GM18907 (cell line): ENCODE results near the gene LRRC4.
A peak's percentile ranks its signal among the peaks of the same experiment; 100 is the strongest.

Experiments used
- ATAC-seq: cut with Tn5 transposase; IDR thresholded peaks from one replicate; pipeline ENCODE4 v1.9.1; 2021; ENCODE audit warnings: mild to moderate bottlenecking, moderate library complexity; ENCODE audit not compliant: unreplicated experiment

The LRRC4 gene

GRCh38 chr7:128008141-128008540, 23.1 kb downstream of the LRRC4 start:
- no peak for ATAC-seq

- ATAC-seq, result no peak
Observed at GRCh38 chr7:128007303-128007680, 23.9 kb downstream of the LRRC4 start.

DNA sequence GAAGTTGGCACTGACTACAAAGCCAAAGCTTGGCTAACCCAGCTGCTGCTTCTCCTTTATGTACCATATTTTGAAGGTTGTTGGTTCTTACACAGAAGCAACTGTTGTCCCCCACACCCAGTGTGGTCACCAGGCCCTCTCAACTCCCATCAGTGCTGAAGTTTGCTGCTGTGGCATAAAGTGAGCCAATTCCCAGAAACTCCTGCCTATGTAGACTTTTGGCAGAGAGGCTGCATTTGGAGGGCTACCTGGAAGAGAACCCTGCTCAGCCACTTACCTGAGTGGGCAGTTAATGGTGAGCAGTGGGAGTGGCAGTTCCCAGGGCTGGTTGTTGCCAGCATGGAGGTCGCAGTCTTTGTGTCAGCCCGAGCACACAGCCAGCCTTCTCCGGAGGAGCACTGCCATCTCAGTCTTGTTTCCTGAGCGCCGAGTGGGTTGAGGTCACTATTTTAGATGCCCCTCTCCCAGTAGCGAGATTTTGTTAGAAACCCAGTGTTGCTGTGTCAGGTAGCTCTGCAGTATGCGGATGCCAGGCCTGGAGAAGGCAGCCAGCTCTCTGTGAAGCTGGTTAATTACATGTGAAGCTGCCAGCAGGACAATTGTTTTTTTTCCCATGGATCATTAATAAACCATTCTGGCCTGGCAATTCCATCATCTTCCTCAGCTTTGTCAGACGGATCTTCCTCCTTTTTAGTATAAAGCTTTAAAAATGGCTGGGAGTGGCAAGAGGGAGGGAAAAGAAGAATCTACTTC, 24.5 kb downstream of the LRRC4 start:
- no peak for ATAC-seq

DNA sequence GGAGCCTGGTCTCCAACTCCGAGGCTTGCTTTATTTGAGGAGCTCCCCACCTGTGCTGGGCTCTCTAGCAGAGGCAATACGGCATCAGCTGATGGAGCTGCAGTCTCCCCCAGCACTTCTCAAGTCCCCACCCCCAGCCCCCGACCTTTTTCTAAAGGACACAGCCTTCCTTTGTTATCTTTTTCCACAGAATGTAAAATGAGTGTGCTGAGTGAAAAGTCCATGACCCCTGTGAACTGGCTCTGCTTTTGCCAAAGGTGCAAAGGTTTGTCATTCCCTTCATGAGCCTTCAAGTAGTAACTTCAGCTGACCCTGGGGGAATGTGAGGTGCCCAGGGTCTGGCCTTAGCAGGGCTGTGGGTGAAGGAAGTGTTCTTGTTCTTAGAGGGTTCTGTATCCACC, 25.5 kb downstream of the LRRC4 start:
- ATAC-seq, result no peak

DNA sequence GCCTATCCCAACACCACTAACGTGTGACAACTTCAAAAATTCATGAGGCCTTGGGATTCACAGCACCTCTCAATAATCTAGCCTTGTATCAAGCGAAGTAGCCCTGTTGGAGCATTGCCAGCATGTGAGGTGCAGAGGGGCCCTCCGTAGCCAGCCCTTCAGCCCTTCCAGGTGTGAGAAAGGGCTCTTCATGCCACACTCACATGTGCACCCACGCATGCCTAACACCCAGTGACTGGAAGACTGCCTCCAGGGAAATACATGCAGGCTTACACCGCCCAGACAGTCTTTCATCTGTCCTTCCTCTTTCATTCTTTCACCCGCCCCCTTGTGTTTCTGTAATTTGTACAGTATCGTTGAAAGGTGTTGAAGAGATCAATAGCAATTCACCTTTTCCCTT, 26.1 kb downstream of the LRRC4 start:
- ATAC-seq, result no peak

- no peak for ATAC-seq
Observed at GRCh38 chr7:128004623-128005022, 26.6 kb downstream of the LRRC4 start.

DNA sequence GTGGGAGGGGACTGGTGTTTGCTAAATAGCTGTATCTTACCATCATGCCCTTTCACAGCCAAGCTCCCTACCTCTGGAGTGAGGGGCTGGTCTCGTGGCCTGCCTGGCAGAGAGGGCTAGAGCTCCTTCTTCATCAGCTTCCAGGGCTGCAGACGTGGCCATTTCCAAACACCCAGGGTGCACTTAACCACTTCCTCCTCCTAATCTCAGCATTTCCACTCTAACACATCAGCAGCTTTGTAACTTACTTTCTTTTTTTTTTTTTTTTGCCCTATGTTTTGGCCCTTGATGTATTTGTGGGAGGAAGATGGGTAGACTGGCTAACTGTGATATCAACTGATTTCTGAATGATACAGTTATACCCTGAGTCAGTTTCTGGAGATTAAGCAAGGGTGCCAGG, 27.4 kb downstream of the LRRC4 start:
- ATAC-seq, result no peak

GRCh38 chr7:128003167-128003566, 28.1 kb downstream of the LRRC4 start:
- ATAC-seq, result no peak

GRCh38 chr7:128000854-128001265, 30.4 kb downstream of the LRRC4 start:
- ATAC-seq, result peak; percentile 62

- no peak for ATAC-seq
Observed at GRCh38 chr7:128000048-128000447, 31.2 kb downstream of the LRRC4 start.

GRCh38 chr7:127998671-127999070, 32.6 kb downstream of the LRRC4 start:
- no peak for ATAC-seq

DNA sequence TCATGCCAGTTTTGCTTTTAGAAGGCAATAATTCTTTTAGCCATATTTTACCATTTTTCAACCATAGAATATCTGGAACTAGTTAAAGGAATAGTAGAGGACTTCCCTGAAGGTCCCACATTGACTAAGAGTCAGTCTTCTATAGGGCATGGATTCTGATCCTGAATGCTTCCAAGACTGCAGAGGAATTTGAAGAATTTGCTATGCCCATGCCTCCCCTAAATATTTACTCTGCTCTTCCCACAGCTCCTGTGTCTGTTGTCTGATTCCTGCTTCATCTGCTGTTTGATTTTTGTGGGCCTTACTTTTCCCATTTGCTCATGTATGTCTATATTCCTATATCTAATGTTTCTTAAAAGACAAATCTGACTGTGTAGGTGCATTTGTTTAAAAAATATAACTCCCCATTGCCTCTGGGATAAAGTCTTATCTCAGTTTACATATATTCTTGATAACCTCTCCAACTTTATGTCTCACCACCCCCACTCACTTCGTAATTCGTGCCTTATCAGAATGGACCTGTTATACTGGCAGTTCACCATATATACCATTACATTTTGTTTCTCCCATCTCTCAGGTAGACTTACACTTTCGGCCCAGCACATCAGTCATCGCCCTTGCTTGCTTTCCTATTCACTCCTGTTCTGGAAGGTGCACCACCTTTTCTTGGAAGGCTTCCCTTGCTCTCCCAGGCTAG, 33.9 kb downstream of the LRRC4 start:
- ATAC-seq, result no peak

- ATAC-seq, result no peak
Observed at GRCh38 chr7:127996253-127997071, 34.8 kb downstream of the LRRC4 start.

DNA sequence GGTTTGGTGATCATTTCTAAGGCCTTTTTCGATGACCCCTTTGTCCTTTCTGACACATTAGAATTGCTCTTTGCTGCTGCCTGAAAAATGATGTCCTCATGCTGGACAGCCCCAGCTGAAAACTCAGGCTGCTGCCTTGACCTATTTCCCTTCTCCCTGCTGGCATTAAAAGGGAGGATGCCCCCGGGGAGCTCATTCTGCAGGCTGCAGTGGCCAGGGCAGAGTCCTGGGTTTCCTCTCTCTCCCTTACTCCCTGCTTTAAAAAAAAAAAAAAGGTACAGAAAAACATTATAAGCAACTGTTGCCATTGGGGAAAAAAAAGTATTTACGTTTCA, 35.4 kb downstream of the LRRC4 start:
- no peak for ATAC-seq

DNA sequence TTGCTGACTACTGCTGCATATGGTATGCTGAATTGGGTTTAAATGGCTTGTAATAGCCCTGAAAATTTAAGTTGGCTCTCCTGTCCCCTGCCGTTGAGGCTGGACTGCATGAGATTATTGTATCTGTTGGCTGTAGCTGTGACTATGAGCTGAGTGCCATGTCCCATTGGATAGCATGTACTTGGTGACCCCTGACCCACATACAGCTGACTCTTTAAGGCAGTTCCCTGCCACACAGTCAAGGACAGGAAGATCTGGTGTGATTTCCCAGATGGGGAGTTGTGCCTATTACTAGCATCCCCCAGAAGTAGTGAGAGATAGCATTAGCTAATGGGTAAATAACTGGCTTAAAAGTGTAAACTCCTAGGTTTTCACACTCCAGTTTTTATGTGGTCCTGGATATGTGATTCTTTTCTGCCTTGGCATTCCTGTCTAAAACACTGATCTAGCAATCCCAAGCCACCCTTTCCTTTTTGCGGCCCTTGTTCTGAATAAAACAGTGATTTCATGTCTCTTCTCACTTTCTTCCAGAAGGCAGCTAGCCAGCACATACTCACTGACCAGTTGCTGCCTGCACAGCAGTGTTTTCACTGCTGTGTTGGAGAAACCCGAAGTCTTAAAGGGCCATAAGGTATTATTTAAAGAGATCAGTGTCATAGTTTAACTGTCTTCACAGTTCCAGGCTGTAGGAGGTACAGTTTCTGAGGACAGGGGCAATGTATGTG, 35.9 kb downstream of the LRRC4 start:
- ATAC-seq, result no peak

GRCh38 chr7:127993987-127994386, 37.2 kb downstream of the LRRC4 start:
- no peak for ATAC-seq

GRCh38 chr7:127993317-127993716, 37.9 kb downstream of the LRRC4 start:
- ATAC-seq, result no peak

DNA sequence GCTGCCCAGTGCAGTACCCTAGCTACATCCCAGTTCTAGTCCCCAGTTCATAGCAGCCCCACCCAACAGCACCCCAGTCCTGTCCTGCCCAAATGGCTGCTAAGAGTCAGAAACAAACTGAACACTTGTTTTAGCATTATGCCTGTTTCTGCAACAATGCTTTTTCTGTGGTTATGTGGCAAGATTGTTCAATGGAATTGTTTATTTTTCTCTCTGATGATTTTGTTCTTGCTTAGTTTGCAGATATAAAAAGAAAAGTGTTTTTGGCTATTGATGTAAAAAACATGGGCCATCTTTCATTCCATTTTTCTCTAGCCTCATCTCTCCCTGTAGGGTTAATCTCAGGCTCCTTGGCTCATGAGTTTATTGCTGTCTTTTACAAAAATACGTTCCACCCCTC, 42.5 kb downstream of the LRRC4 start:
- no peak for ATAC-seq

- no peak for ATAC-seq
Observed at GRCh38 chr7:127986581-127987521, 44.4 kb downstream of the LRRC4 start.

- ATAC-seq, result no peak
Observed at GRCh38 chr7:127983804-127984332, 47.4 kb downstream of the LRRC4 start.
